Measurements from ENCODE around the gene DDX4.

GRCh38 chr5:55758231-55758630 lies 20.4 kb downstream of the DDX4 start:
- TF ChIP-seq POLR2A (IDR thresholded peaks at IDR 0.05) (no peak), CTCF (IDR thresholded peaks at IDR 0.05) (no peak), EP300 (IDR thresholded peaks at IDR 0.05) (no peak)

Data from tibial nerve (tissue), 4 donors.